ENCODE data around the gene NCMAP.

Gene NCMAP

DNA sequence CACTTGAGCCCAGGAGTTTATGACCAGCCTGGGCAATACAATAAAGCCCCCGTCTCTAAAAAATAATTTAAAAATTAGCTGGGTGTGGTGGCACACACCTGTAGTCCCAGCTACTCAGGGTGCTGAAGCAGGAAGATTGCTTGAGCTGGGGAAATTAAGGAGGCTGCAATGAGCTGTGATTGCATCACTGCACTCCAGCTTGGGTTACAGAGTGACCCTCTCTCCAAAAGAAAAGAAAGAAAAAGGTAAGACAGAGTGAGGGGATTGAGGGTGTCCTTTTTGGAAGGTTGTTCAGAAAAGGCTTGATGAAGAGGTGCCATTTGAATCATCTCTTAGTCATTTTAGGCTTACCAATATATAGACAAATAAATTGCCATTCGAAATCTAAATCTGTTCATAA, 83.2 kb downstream of the NCMAP start:
- H3K36me3 ChIP-seq (ENCODE audit: control insufficient read depth in 5 of 5, insufficient read depth in 5 of 5, low read length in 5 of 5): no peaks in the 10 kb centered on the region
- H3K27me3 ChIP-seq (ENCODE audit: control insufficient read depth in 5 of 5, insufficient read depth in 4 of 5, low read length in 5 of 5): no peaks in the 10 kb centered on the region
- H3K9ac ChIP-seq (ENCODE audit: low read length in 5 of 5): no peak overlapping the region
- no peaks in the 10 kb centered on the region for H3K9me3 ChIP-seq (ENCODE audit: control insufficient read depth in 5 of 5, low read length in 5 of 5)
- H3K4me1 ChIP-seq (ENCODE audit: control insufficient read depth in 5 of 5, insufficient read depth in 5 of 5, low read length in 5 of 5): peaks cover 5 to 20% (median 12%) of the 10 kb centered on the region in 5 donors
- no peak overlapping the region for H3K4me3 ChIP-seq (ENCODE audit: low read depth in 1 of 5, low read length in 5 of 5)
- H3K27ac ChIP-seq (ENCODE audit: low read depth, low read length): no peak overlapping the region

DNA sequence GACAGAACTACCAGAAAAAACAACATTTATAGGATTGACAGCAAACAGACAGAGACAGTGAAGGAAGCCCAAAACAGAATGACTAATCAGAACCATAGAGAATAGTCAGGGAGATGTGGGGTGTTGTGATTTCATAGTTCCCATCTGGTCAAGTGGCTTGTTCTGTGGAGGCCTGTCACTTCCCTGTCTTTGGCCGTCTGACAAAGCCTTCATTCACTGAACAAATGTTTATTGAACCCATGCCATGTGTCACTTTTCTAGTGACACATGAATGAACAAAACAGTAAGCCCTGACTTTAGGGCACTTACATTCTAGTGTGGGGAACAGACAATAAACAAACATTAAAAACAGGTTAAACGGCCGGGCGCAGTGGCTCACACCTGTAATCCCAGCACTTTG, 84.0 kb downstream of the NCMAP start:
- H3K36me3 ChIP-seq (ENCODE audit: control insufficient read depth in 5 of 5, insufficient read depth in 5 of 5, low read length in 5 of 5): no peaks in the 10 kb centered on the region
- no peak overlapping the region for H3K9ac ChIP-seq (ENCODE audit: low read length in 5 of 5)
- no peaks in the 10 kb centered on the region for H3K9me3 ChIP-seq (ENCODE audit: control insufficient read depth in 5 of 5, low read length in 5 of 5)
- no peaks in the 10 kb centered on the region for H3K27me3 ChIP-seq (ENCODE audit: control insufficient read depth in 5 of 5, insufficient read depth in 4 of 5, low read length in 5 of 5)
- H3K4me1 ChIP-seq (ENCODE audit: control insufficient read depth in 5 of 5, insufficient read depth in 5 of 5, low read length in 5 of 5): peaks cover 7 to 25% (median 20%) of the 10 kb centered on the region in 5 donors
- H3K4me3 ChIP-seq (ENCODE audit: low read depth in 1 of 5, low read length in 5 of 5): no peak overlapping the region
- H3K27ac ChIP-seq (ENCODE audit: low read depth, low read length): no peak overlapping the region

DNA sequence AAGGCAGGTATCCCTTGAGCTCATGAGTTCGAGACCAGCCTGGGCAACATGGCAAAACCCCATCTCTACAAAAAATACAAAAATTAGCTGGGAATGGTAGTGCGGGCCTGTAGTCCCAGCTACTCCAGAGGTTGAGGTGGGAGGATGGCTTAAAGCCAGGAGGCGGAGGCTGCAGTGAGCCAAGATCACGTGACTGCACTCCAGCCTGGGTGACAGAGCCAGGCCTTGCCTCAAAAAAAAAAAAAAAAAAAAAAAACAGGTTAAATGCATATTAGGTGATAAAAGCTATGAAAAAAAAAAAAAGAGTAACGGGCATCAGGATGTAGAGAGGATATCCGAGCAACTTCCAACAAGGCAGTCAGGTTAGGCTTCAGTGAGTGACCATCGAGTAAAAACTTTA, 84.4 kb downstream of the NCMAP start:
- H3K4me1 ChIP-seq (ENCODE audit: control insufficient read depth in 5 of 5, insufficient read depth in 5 of 5, low read length in 5 of 5): peaks cover 7 to 26% (median 24%) of the 10 kb centered on the region in 5 donors
- H3K4me3 ChIP-seq (ENCODE audit: low read depth in 1 of 5, low read length in 5 of 5): no peak overlapping the region
- H3K36me3 ChIP-seq (ENCODE audit: control insufficient read depth in 5 of 5, insufficient read depth in 5 of 5, low read length in 5 of 5): no peaks in the 10 kb centered on the region
- H3K27ac ChIP-seq (ENCODE audit: low read depth, low read length): no peak overlapping the region
- no peaks in the 10 kb centered on the region for H3K9me3 ChIP-seq (ENCODE audit: control insufficient read depth in 5 of 5, low read length in 5 of 5)
- no peak overlapping the region for H3K9ac ChIP-seq (ENCODE audit: low read length in 5 of 5)
- H3K27me3 ChIP-seq (ENCODE audit: control insufficient read depth in 5 of 5, insufficient read depth in 4 of 5, low read length in 5 of 5): no peaks in the 10 kb centered on the region

DNA sequence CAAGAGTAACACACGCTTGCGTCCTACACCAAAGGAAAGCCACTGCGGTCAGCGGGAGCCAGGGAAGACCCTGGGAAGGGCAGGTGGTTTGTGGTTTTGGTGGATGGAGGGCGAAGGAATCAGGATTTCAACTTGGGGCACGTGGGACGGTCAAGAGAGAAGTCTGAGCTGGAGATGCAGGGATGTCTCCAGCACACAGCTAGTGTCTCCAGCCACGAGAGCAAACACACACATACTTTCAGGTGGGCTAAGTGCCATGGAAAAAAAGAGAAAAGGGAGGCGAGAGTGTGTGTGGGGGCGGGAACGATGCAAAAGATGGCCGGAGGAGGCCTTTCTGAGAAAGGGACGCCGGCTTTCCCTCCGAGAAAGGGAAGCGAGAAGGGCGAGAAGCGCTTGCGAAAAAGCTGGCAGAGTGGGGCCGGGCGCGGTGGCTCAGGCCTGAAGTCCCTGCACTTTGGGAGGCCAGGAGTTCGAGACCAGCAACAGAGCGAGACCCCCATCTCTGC, 85.8 kb downstream of the NCMAP start:
- H3K4me1 ChIP-seq (ENCODE audit: control insufficient read depth in 5 of 5, insufficient read depth in 5 of 5, low read length in 5 of 5): peaks cover 7 to 32% (median 29%) of the 10 kb centered on the region in 5 donors
- H3K36me3 ChIP-seq (ENCODE audit: control insufficient read depth in 5 of 5, insufficient read depth in 5 of 5, low read length in 5 of 5): peaks cover 3 to 9% (median 6%) of the 10 kb centered on the region in 5 donors
- no peaks in the 10 kb centered on the region for H3K27me3 ChIP-seq (ENCODE audit: control insufficient read depth in 5 of 5, insufficient read depth in 4 of 5, low read length in 5 of 5)
- peak overlapping the region in 4 of 5 donors; percentile 49 to 99 (median 54) for H3K9ac ChIP-seq (ENCODE audit: low read length in 5 of 5)
- H3K9me3 ChIP-seq (ENCODE audit: control insufficient read depth in 5 of 5, low read length in 5 of 5): no peaks in the 10 kb centered on the region
- peak overlapping the region; percentile 98 for H3K27ac ChIP-seq (ENCODE audit: low read depth, low read length)
- H3K4me3 ChIP-seq (ENCODE audit: low read depth in 1 of 5, low read length in 5 of 5): peak overlapping the region; percentile 39 to 98 (median 88)

DNA sequence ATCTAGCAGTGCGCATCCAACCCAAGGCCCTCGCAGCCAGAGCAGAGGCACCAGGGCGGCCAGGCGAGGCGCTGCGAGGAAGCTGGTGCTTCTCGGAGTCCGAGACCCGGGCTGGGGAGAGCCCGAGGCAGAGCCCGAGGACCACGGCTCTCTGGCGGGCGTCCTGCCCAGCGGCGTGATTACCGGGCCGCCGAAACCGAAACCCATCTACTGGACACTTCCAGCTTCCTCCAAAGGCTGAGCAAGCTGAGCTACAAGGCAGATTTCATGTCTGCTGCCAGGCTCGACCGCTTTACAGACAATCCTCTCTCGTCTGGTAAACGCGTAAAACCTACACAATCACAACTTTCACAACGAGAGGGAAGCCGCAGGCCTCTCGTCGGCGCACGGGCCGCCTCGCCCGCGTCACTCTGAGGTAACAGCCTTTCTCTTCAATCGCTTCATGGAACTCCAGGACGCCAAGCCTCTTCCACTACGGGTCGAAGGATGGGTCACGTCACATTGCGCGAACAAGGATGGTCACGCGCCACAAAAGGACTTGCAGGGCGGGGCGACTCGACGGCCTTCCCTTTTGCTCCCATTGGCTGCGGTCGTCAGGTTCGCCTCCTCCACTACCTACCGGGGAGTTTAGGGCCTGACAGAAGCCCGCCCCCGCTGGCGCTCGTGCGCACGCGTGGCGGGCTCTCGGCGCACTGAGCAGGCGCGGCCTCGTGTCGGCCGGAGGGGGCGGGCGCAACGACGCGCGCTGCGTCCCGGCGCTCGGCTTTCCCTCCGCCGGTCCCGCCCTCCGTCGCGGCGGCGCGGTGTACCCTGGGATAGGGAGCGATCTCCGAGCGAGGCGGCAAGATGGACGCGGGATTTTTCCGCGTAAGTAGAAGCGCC, 86.8 kb downstream of the NCMAP start, which contains the start of gene SRRM1:
SRRM1 (plus strand) TSS at position 822 of the 882 bp plus-strand sequence; CDS start at position 847, 25 bp downstream.
- Histone ChIP-seq H3K4me1 (ENCODE audit: control insufficient read depth in 5 of 5, insufficient read depth in 5 of 5, low read length in 5 of 5) (peaks cover 7 to 32% (median 29%) of the 10 kb centered on the region in 5 donors), H3K27me3 (ENCODE audit: control insufficient read depth in 5 of 5, insufficient read depth in 4 of 5, low read length in 5 of 5) (no peaks in the 10 kb centered on the region), H3K9me3 (ENCODE audit: control insufficient read depth in 5 of 5, low read length in 5 of 5) (no peaks in the 10 kb centered on the region), H3K9ac (ENCODE audit: low read length in 5 of 5) (peak within 1 kb of the TSS; percentile 69 to 99 (median 95)), H3K4me3 (ENCODE audit: low read depth in 1 of 5, low read length in 5 of 5) (peak within 1 kb of the TSS; percentile 75 to 98 (median 91)), H3K27ac (ENCODE audit: low read depth, low read length) (peak within 1 kb of the TSS; percentile 98), H3K36me3 (ENCODE audit: control insufficient read depth in 5 of 5, insufficient read depth in 5 of 5, low read length in 5 of 5) (peaks cover 13 to 19% (median 16%) of the 10 kb centered on the region in 5 donors)

DNA sequence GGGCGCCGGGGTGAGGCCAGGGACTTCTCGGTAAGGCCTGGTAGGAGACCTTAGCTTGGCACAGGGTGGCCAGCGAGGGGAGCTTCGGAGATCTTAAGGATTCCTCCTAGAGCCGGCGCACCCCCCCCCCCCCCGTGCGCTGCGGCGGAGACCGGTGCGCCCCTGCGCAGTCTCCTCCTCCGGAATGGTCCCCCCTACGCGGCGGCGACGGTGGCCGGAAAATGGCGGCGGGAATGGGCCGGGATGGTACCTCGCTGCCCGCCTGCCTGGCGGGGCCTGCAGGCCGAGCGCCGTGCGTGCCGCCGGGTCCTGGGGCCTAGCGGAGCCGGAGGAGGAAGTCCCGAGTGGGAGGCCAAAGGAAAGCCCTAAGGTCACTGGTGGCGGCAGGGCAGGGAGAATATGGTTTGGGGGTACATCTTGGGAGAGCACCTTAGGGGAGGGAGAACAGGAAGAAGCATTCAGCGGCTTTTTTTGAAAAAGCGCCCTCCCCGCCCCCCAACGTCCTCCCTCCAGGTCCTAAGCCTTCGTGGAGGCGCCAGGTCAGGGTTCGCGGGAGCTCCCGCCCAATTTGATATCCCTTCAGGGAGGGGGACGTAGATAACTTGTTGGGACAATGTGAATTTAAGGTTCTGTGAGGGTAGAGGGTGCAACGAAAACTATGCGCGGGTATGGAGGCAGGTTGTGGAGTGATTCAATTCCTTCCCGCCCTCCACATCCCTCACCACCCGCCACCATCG, 87.6 kb downstream of the NCMAP start:
- H3K36me3 ChIP-seq (ENCODE audit: control insufficient read depth in 5 of 5, insufficient read depth in 5 of 5, low read length in 5 of 5): peaks cover 21 to 27% (median 23%) of the 10 kb centered on the region in 5 donors
- peak overlapping the region; percentile 72 to 98 (median 91) for H3K4me3 ChIP-seq (ENCODE audit: low read depth in 1 of 5, low read length in 5 of 5)
- H3K4me1 ChIP-seq (ENCODE audit: control insufficient read depth in 5 of 5, insufficient read depth in 5 of 5, low read length in 5 of 5): peaks cover 7 to 32% (median 29%) of the 10 kb centered on the region in 5 donors
- peak overlapping the region; percentile 69 to 95 (median 89) for H3K9ac ChIP-seq (ENCODE audit: low read length in 5 of 5)
- H3K27ac ChIP-seq (ENCODE audit: low read depth, low read length): peak overlapping the region; percentile 76
- H3K9me3 ChIP-seq (ENCODE audit: control insufficient read depth in 5 of 5, low read length in 5 of 5): no peaks in the 10 kb centered on the region
- H3K27me3 ChIP-seq (ENCODE audit: control insufficient read depth in 5 of 5, insufficient read depth in 4 of 5, low read length in 5 of 5): no peaks in the 10 kb centered on the region

DNA sequence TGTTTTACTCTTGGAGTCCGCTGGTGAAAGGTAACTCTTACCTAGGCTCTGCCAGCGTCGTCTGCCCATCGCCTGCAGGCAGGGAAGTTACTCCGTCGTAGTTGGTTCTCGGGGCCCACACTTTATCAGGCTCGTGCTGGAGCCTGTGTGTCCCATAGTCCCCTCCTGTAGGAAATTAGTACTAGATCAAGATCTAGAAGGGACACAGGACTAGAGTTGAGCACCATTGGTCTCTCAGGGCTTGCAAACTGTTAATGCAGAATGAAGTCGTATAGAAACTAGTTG, 88.2 kb downstream of the NCMAP start:
- Histone ChIP-seq H3K27me3 (ENCODE audit: control insufficient read depth in 5 of 5, insufficient read depth in 4 of 5, low read length in 5 of 5) (no peaks in the 10 kb centered on the region), H3K27ac (ENCODE audit: low read depth, low read length) (peak overlapping the region; percentile 76), H3K9me3 (ENCODE audit: control insufficient read depth in 5 of 5, low read length in 5 of 5) (no peaks in the 10 kb centered on the region), H3K36me3 (ENCODE audit: control insufficient read depth in 5 of 5, insufficient read depth in 5 of 5, low read length in 5 of 5) (peaks cover 26 to 32% (median 28%) of the 10 kb centered on the region in 5 donors), H3K4me3 (ENCODE audit: low read depth in 1 of 5, low read length in 5 of 5) (peak overlapping the region; percentile 72 to 98 (median 91)), H3K4me1 (ENCODE audit: control insufficient read depth in 5 of 5, insufficient read depth in 5 of 5, low read length in 5 of 5) (peaks cover 7 to 32% (median 29%) of the 10 kb centered on the region in 5 donors), H3K9ac (ENCODE audit: low read length in 5 of 5) (peak overlapping the region; percentile 69 to 95 (median 89))

DNA sequence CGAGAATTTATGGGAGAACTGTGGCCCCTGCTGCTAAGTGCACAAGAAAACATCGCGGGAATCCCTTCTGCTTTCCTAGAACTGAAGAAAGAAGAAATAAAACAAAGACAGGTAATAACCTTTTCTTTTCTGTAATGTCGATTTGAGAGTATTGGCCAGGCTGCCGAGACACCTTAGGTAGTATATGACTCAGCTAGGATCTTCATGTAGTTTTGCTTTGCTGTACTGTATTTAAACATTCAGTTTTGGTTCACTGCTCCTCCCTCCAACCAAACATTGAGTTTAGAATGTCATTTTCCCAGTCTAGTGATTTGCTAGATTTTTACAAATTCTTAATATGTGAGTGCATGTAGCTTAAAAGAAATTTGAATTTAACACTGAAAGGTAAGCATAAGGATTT, 93.0 kb downstream of the NCMAP start:
- peaks cover 59 to 80% (median 74%) of the 10 kb centered on the region in 5 donors for H3K36me3 ChIP-seq (ENCODE audit: control insufficient read depth in 5 of 5, insufficient read depth in 5 of 5, low read length in 5 of 5)
- H3K27ac ChIP-seq (ENCODE audit: low read depth, low read length): no peak overlapping the region
- H3K9me3 ChIP-seq (ENCODE audit: control insufficient read depth in 5 of 5, low read length in 5 of 5): no peaks in the 10 kb centered on the region
- peaks cover 2 to 19% (median 18%) of the 10 kb centered on the region in 5 donors for H3K4me1 ChIP-seq (ENCODE audit: control insufficient read depth in 5 of 5, insufficient read depth in 5 of 5, low read length in 5 of 5)
- no peak overlapping the region for H3K4me3 ChIP-seq (ENCODE audit: low read depth in 1 of 5, low read length in 5 of 5)
- no peaks in the 10 kb centered on the region for H3K27me3 ChIP-seq (ENCODE audit: control insufficient read depth in 5 of 5, insufficient read depth in 4 of 5, low read length in 5 of 5)
- H3K9ac ChIP-seq (ENCODE audit: low read length in 5 of 5): no peak overlapping the region

DNA sequence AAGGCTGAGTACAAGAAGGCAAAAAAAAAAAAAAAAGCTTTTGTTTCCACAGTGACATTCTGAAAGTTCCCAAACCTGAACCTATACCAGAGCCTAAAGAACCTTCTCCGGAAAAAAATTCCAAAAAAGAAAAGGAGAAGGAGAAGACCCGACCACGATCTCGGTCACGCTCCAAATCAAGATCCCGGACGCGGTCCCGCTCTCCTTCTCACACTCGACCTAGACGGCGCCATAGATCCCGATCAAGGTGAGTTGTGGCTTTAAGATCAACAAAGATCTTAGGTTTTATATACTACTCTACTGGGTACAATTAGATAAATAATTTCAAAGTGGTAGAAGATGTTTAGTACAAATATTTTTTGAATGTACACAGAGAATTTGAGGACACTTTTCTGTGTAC, 96.5 kb downstream of the NCMAP start:
- no peak overlapping the region for H3K9ac ChIP-seq (ENCODE audit: low read length in 5 of 5)
- peaks cover 72 to 99% (median 96%) of the 10 kb centered on the region in 5 donors for H3K36me3 ChIP-seq (ENCODE audit: control insufficient read depth in 5 of 5, insufficient read depth in 5 of 5, low read length in 5 of 5)
- H3K27me3 ChIP-seq (ENCODE audit: control insufficient read depth in 5 of 5, insufficient read depth in 4 of 5, low read length in 5 of 5): no peaks in the 10 kb centered on the region

More for the DNA sequence above, 96.5 kb downstream of the NCMAP start:
- H3K9me3 ChIP-seq (ENCODE audit: control insufficient read depth in 5 of 5, low read length in 5 of 5): no peaks in the 10 kb centered on the region
- peaks cover 0 to 11% (median 7%) of the 10 kb centered on the region in 5 donors for H3K4me1 ChIP-seq (ENCODE audit: control insufficient read depth in 5 of 5, insufficient read depth in 5 of 5, low read length in 5 of 5)
- H3K27ac ChIP-seq (ENCODE audit: low read depth, low read length): no peak overlapping the region
- no peak overlapping the region for H3K4me3 ChIP-seq (ENCODE audit: low read depth in 1 of 5, low read length in 5 of 5)

All from subcutaneous abdominal adipose tissue (tissue), 5 donors.